Measurements from ENCODE around the gene SLC25A41. TPM values are rescaled to one million over a fixed set of nuclear protein-coding genes. Genes with fewer than 3 reads are reported as not detected.

SLC25A41 gene
- polyA plus RNA-seq, 3 donors, result not detected

DNA sequence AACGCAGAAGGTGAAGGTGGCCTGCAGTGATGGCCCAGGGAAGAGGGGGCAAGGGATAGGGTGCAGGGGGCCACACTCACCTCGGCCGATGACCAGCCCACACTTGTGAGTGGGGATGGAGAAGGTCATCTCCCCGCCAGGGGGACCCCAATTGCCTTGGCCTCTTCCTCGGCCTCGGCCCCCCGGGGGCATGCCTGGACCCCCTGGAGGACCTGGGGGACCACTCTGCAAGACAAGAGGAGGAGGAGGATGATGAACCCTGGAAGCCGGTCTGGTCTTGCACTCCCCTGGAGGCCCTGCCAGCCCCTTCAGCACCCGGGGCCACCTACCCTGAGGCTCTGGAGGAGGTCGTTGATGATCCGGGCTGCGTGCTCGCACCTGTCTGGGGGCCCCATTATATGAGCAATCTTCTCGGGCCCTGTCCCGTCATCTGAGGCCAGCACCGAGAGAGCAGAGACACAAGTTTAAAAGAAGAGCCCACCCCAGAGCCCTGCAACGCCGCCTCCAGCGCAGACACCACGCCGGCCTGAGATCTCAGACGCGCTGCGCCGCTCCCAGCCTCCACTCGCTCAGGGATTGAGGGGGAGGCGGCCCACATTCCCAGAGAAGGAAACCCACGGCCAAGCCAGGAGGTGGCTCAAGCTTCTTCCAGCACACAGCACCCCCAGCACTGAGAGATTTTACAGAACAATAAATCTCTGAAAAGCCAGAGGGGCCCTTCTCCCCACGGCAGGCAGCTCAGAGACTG lies 16.7 kb downstream of the SLC25A41 start:
- intact Hi-C loops (cut with micrococcal nuclease), result no loop called here
- Histone ChIP-seq H2AFZ (ENCODE audit: insufficient read depth, low read depth, low read length, poor library complexity, severe bottlenecking) (no peak overlapping the region), H3K36me3 (replicated peaks in 1 of 2; ENCODE audit: control insufficient read depth in 1 of 2, insufficient read depth in 2 of 2, low read length in 2 of 2) (peaks cover 80 to 82% of the 10 kb centered on the region in 2 donors), H3K4me1 (ENCODE audit: control insufficient read depth in 1 of 2, insufficient read depth in 2 of 2, low read length in 2 of 2) (no peaks in the 10 kb centered on the region), H3K27ac (ENCODE audit: low read depth in 1 of 2, low read length in 2 of 2) (no peak overlapping the region), H4K20me1 (ENCODE audit: insufficient read depth, low read length) (peaks cover 41% of the 10 kb centered on the region), H3K4me2 (replicated peaks; ENCODE audit: extremely low read depth, low read length, poor library complexity, severe bottlenecking) (no peak overlapping the region), H3K9ac (ENCODE audit: insufficient read depth, low read length, poor library complexity, severe bottlenecking) (no peak overlapping the region), H3K27me3 (ENCODE audit: control insufficient read depth in 2 of 2, insufficient read depth in 2 of 2, low read length in 2 of 2) (no peaks in the 10 kb centered on the region), H3K79me2 (ENCODE audit: insufficient read depth, low read length) (peaks cover 37% of the 10 kb centered on the region), H3K4me3 (replicated peaks in 1 of 3; ENCODE audit: low read depth in 2 of 3, low read length in 3 of 3) (no peak overlapping the region), H3K9me3 (replicated peaks in 1 of 2; ENCODE audit: control insufficient read depth in 1 of 2, insufficient read depth in 1 of 2, low read length in 2 of 2) (no peaks in the 10 kb centered on the region)
- Mint-ChIP-seq H3K4me3 (no peak overlapping the region), H3K27ac (peak overlapping the region in 2 of 7 donors; percentile 48 to 69), H3K36me3 (peaks cover 75 to 88% of the 10 kb centered on the region in 2 donors), H3K4me1 (peaks cover 3% of the 10 kb centered on the region), H3K9me3 (peaks cover 0 to 3% (median 0%) of the 10 kb centered on the region in 7 donors), H3K27me3 (ENCODE audit: low read depth in 3 of 3) (peaks cover 0 to 1% (median 0%) of the 10 kb centered on the region in 3 donors)
- no peak for DNase-seq
- WGBS (ENCODE audit: insufficient coverage), result 97% methylated on average over 25 of the region's 29 CpGs
- TF ChIP-seq, protein P1, sequence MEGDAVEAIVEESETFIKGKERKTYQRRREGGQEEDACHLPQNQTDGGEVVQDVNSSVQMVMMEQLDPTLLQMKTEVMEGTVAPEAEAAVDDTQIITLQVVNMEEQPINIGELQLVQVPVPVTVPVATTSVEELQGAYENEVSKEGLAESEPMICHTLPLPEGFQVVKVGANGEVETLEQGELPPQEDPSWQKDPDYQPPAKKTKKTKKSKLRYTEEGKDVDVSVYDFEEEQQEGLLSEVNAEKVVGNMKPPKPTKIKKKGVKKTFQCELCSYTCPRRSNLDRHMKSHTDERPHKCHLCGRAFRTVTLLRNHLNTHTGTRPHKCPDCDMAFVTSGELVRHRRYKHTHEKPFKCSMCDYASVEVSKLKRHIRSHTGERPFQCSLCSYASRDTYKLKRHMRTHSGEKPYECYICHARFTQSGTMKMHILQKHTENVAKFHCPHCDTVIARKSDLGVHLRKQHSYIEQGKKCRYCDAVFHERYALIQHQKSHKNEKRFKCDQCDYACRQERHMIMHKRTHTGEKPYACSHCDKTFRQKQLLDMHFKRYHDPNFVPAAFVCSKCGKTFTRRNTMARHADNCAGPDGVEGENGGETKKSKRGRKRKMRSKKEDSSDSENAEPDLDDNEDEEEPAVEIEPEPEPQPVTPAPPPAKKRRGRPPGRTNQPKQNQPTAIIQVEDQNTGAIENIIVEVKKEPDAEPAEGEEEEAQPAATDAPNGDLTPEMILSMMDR (IDR thresholded peaks at IDR 0.05), result no peak

DNA sequence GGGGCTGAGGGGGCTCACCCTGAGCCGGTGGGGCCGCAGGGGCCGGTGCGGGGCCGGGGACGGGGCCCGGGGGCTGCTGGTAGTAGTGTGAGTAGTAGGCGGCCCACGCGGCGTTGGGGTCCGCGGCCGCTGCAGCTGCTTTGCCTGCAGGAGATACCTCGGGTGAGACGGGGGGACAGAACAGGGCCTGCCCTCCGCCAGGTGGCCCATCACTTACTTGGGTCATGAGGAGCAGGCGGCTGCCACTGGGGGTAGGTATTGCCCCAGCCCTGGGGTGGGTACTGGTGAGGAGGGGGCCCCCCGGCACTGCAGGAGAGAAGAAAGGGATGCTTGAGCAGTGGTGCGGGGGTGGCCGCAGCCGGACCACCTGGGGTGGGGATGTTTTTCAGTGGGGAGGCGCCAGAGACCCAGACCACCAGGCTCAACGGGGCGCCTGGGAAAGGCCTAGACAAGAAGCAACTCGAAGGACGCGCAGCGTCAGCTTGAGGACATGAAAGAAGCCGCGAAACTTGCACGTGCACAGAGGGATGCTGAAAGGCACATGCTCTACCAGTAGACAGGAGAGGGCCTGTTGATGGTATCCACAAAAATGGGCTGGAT lies 17.9 kb downstream of the SLC25A41 start:
- peaks cover 68 to 77% of the 10 kb centered on the region in 2 donors for H3K36me3 Mint-ChIP-seq
- H3K4me1 ChIP-seq (ENCODE audit: control insufficient read depth in 1 of 2, insufficient read depth in 2 of 2, low read length in 2 of 2), result no peaks in the 10 kb centered on the region
- no peak overlapping the region for H3K4me3 ChIP-seq (replicated peaks in 1 of 3; ENCODE audit: low read depth in 2 of 3, low read length in 3 of 3)
- no peak overlapping the region for H3K9ac ChIP-seq (ENCODE audit: insufficient read depth, low read length, poor library complexity, severe bottlenecking)
- peaks cover 0 to 3% (median 0%) of the 10 kb centered on the region in 7 donors for H3K9me3 Mint-ChIP-seq
- peaks cover 25% of the 10 kb centered on the region for H3K79me2 ChIP-seq (ENCODE audit: insufficient read depth, low read length)
- no peak overlapping the region for H3K4me2 ChIP-seq (replicated peaks; ENCODE audit: extremely low read depth, low read length, poor library complexity, severe bottlenecking)
- H3K27ac ChIP-seq (ENCODE audit: low read depth in 1 of 2, low read length in 2 of 2), result no peak overlapping the region
- H2AFZ ChIP-seq (ENCODE audit: insufficient read depth, low read depth, low read length, poor library complexity, severe bottlenecking), result no peak overlapping the region
- no peak overlapping the region for H3K27ac Mint-ChIP-seq
- H3K36me3 ChIP-seq (replicated peaks in 1 of 2; ENCODE audit: control insufficient read depth in 1 of 2, insufficient read depth in 2 of 2, low read length in 2 of 2), result peaks cover 69 to 72% of the 10 kb centered on the region in 2 donors
- H3K4me1 Mint-ChIP-seq, result no peaks in the 10 kb centered on the region
- peaks cover 0 to 2% (median 1%) of the 10 kb centered on the region in 3 donors for H3K27me3 Mint-ChIP-seq (ENCODE audit: low read depth in 3 of 3)
- intact Hi-C loops (cut with micrococcal nuclease), result no loop called here
- 97% methylated on average over 32 of the region's 32 CpGs for WGBS (ENCODE audit: insufficient coverage)
- peaks cover 30% of the 10 kb centered on the region for H4K20me1 ChIP-seq (ENCODE audit: insufficient read depth, low read length)
- H3K27me3 ChIP-seq (ENCODE audit: control insufficient read depth in 2 of 2, insufficient read depth in 2 of 2, low read length in 2 of 2), result no peaks in the 10 kb centered on the region
- no peak overlapping the region for H3K4me3 Mint-ChIP-seq
- DNase-seq, result no peak
- TF ChIP-seq, protein P1 (IDR thresholded peaks at IDR 0.05), result no peak
- no peaks in the 10 kb centered on the region for H3K9me3 ChIP-seq (replicated peaks in 1 of 2; ENCODE audit: control insufficient read depth in 1 of 2, insufficient read depth in 1 of 2, low read length in 2 of 2)

Measured in CD14-positive monocyte (primary cell).